Measurements from ENCODE around the gene TMEM184B.

- TF ChIP-seq POLR2A (IDR thresholded peaks at IDR 0.05; ENCODE audit: low read length) (no peak), CTCF (IDR thresholded peaks at IDR 0.05) (no peak)
Observed at GRCh38 chr22:38249301-38249700, 23.5 kb downstream of the TMEM184B start.
